Measurements from ENCODE around the gene LIPH.

DNA sequence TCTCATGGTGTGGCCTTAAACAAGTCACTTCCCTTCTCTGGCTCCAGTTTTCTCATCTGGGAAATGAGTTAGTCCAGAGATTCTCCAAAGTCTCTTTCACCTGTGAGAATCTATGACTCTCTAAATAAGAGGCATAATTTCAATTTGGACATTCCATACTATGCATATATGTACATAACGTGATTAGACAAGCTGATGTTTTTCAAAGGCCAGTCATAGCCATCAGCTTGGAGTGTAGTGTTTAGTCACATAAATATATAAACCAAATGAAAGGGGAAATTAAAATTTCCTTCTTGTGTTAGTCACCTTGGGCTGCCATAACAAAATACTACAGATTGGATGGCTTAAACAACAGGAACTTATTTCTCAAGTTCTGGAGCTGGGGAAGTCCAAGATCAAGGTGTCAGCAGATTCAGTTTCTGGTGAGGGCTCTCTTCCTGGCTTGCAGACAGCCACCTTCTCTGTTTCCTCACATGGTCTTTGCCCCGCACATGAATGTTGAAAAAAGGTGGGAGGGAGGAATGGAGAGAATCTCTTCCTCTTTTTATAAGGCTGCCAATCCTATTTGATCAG, 72.9 kb downstream of the LIPH start:
- TF ChIP-seq, protein P1, sequence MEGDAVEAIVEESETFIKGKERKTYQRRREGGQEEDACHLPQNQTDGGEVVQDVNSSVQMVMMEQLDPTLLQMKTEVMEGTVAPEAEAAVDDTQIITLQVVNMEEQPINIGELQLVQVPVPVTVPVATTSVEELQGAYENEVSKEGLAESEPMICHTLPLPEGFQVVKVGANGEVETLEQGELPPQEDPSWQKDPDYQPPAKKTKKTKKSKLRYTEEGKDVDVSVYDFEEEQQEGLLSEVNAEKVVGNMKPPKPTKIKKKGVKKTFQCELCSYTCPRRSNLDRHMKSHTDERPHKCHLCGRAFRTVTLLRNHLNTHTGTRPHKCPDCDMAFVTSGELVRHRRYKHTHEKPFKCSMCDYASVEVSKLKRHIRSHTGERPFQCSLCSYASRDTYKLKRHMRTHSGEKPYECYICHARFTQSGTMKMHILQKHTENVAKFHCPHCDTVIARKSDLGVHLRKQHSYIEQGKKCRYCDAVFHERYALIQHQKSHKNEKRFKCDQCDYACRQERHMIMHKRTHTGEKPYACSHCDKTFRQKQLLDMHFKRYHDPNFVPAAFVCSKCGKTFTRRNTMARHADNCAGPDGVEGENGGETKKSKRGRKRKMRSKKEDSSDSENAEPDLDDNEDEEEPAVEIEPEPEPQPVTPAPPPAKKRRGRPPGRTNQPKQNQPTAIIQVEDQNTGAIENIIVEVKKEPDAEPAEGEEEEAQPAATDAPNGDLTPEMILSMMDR (IDR thresholded peaks at IDR 0.05): no peak
- TF ChIP-seq POLR2A (IDR thresholded peaks at IDR 0.05): no peak

All from gastroesophageal sphincter (tissue), 3 donors.